Measurements from ENCODE around the gene SHISA6. TPM values are rescaled to one million over a fixed set of nuclear protein-coding genes. Genes with fewer than 3 reads are reported as not detected.

SHISA6 gene
- total RNA-seq, 1 donor from 2014 or later = 1.4 TPM

- TF ChIP-seq, protein P1, sequence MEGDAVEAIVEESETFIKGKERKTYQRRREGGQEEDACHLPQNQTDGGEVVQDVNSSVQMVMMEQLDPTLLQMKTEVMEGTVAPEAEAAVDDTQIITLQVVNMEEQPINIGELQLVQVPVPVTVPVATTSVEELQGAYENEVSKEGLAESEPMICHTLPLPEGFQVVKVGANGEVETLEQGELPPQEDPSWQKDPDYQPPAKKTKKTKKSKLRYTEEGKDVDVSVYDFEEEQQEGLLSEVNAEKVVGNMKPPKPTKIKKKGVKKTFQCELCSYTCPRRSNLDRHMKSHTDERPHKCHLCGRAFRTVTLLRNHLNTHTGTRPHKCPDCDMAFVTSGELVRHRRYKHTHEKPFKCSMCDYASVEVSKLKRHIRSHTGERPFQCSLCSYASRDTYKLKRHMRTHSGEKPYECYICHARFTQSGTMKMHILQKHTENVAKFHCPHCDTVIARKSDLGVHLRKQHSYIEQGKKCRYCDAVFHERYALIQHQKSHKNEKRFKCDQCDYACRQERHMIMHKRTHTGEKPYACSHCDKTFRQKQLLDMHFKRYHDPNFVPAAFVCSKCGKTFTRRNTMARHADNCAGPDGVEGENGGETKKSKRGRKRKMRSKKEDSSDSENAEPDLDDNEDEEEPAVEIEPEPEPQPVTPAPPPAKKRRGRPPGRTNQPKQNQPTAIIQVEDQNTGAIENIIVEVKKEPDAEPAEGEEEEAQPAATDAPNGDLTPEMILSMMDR (conservative IDR thresholded peaks at IDR 0.05) = no peak
- Mint-ChIP-seq H3K4me3 (no peak overlapping the region), H3K9me3 (peaks cover 19% of the 10 kb centered on the region), H3K36me3 (ENCODE audit: low read depth) (no peaks in the 10 kb centered on the region), H3K27ac (ENCODE audit: unreplicated experiment) (no peak overlapping the region), H3K27me3 (ENCODE audit: low read depth) (peaks cover 5% of the 10 kb centered on the region), H3K4me1 (no peaks in the 10 kb centered on the region)
- no peak for DNase-seq (ENCODE audit: low read depth, low spot score)
Observed at GRCh38 chr17:11212792-11213191, 28.2 kb upstream of the SHISA6 start.

- no peaks in the 10 kb centered on the region for H3K36me3 Mint-ChIP-seq (ENCODE audit: low read depth)
- TF ChIP-seq, protein P1 (conservative IDR thresholded peaks at IDR 0.05) = no peak
- peaks cover 2% of the 10 kb centered on the region for H3K27me3 Mint-ChIP-seq (ENCODE audit: low read depth)
- no peak for DNase-seq (ENCODE audit: low read depth, low spot score)
- no peak overlapping the region for H3K27ac Mint-ChIP-seq (ENCODE audit: unreplicated experiment)
- no peak overlapping the region for H3K4me3 Mint-ChIP-seq
- peaks cover under 1% of the 10 kb centered on the region for H3K9me3 Mint-ChIP-seq
- no peaks in the 10 kb centered on the region for H3K4me1 Mint-ChIP-seq
Observed at GRCh38 chr17:11216976-11217375, 24.0 kb upstream of the SHISA6 start.

DNA sequence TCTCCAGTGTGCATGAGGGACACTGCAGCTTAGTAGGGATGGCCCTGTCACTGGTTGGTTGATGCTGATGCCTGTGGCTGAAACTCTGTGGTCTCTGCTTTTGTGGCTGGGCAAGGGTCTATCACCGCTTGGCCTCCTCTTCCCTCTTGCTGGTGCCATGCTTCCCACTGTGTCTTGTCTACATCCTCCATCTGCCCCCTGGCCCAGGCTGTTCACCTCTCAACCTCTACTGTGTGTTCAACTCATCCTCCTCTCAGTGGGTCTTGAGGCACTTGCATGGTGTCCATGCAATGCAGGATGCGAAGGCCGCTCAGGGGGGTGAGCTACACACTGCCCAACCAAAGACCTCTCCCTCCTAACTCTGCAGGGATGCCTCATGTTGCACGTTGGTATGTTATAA is 19.8 kb upstream of the SHISA6 start:
- Mint-ChIP-seq H3K27me3 (ENCODE audit: low read depth) (peaks cover 8% of the 10 kb centered on the region), H3K36me3 (ENCODE audit: low read depth) (no peaks in the 10 kb centered on the region), H3K9me3 (no peaks in the 10 kb centered on the region), H3K4me3 (no peak overlapping the region), H3K4me1 (no peaks in the 10 kb centered on the region), H3K27ac (ENCODE audit: unreplicated experiment) (no peak overlapping the region)
- TF ChIP-seq, protein P1 (conservative IDR thresholded peaks at IDR 0.05) = no peak
- no peak for DNase-seq (ENCODE audit: low read depth, low spot score)

- no peak overlapping the region for H3K27ac Mint-ChIP-seq (ENCODE audit: unreplicated experiment)
- TF ChIP-seq, protein P1 (conservative IDR thresholded peaks at IDR 0.05) = no peak
Observed at GRCh38 chr17:11221721-11222120, 19.3 kb upstream of the SHISA6 start.

GRCh38 chr17:11238705-11239104 is 2.3 kb upstream of the SHISA6 start:
- Mint-ChIP-seq H3K27me3 (ENCODE audit: low read depth) (peaks cover 78% of the 10 kb centered on the region), H3K9me3 (peaks cover 4% of the 10 kb centered on the region), H3K36me3 (ENCODE audit: low read depth) (no peaks in the 10 kb centered on the region), H3K4me3 (peak overlapping the region; percentile 24), H3K4me1 (peaks cover 3% of the 10 kb centered on the region), H3K27ac (ENCODE audit: unreplicated experiment) (no peak overlapping the region)
- TF ChIP-seq, protein P1 (conservative IDR thresholded peaks at IDR 0.05) = no peak
- DNase-seq (ENCODE audit: low read depth, low spot score) = no peak

More at GRCh38 chr17:11221721-11222120, 19.3 kb upstream of the SHISA6 start:
- Mint-ChIP-seq H3K36me3 (ENCODE audit: low read depth) (no peaks in the 10 kb centered on the region), H3K9me3 (no peaks in the 10 kb centered on the region), H3K27me3 (ENCODE audit: low read depth) (peaks cover 8% of the 10 kb centered on the region), H3K4me3 (no peak overlapping the region), H3K4me1 (no peaks in the 10 kb centered on the region)
- DNase-seq (ENCODE audit: low read depth, low spot score) = no peak
